Liver (tissue), 9 donors: ENCODE measurements around the gene MCEMP1. TPM values are rescaled to one million over a fixed set of nuclear protein-coding genes. Genes with fewer than 3 reads are reported as not detected.

Experiments used
- DNase-seq: peaks from one replicate; pipeline ENCODE4 v3.0.0-alpha.2; 2017; ENCODE audit warnings: low spot score
- H3K27ac ChIP-seq, 2 donors: one replicate each; pipeline ENCODE4 v1.7.0; 2013; ENCODE audit warnings: inconsistent platforms in 2 of 2, low read length in 2 of 2, control low read depth in 1 of 2, low read depth in 1 of 2, mild to moderate bottlenecking in 1 of 2
- H3K27me3 ChIP-seq, 4 donors: one replicate each; pipeline versions ENCODE4 v1.6.1 to v1.7.0; 2013; ENCODE audit warnings: low read length in 3 of 4, inconsistent platforms in 1 of 4, mild to moderate bottlenecking in 1 of 4, moderate library complexity in 1 of 4; ENCODE audit not compliant: control insufficient read depth in 4 of 4, insufficient read depth in 4 of 4
- H3K36me3 ChIP-seq, 4 donors: one replicate each; pipeline versions ENCODE4 v1.6.1 to v1.7.0; 2013; ENCODE audit warnings: low read length in 3 of 4, mild to moderate bottlenecking in 3 of 4, low read depth in 1 of 4, moderate library complexity in 1 of 4; ENCODE audit not compliant: control insufficient read depth in 4 of 4, insufficient read depth in 3 of 4
- H3K4me1 ChIP-seq, 4 donors: one replicate each; pipeline versions ENCODE4 v1.6.1 to v1.7.0; 2013; ENCODE audit warnings: low read length in 3 of 4, mild to moderate bottlenecking in 3 of 4, moderate library complexity in 1 of 4; ENCODE audit not compliant: control insufficient read depth in 4 of 4, insufficient read depth in 4 of 4
- H3K4me3 ChIP-seq, 3 donors: one replicate each; pipeline versions ENCODE4 v1.6.1 to v1.7.0; 2013; ENCODE audit warnings: low read length in 3 of 3, control low read depth in 1 of 3, low read depth in 1 of 3, mild to moderate bottlenecking in 1 of 3
- H3K9ac ChIP-seq, 2 donors: one replicate each; pipeline ENCODE4 v1.7.0; 2013; ENCODE audit warnings: low read length in 2 of 2, mild to moderate bottlenecking in 2 of 2, moderate library complexity in 2 of 2, control low read depth in 1 of 2, low read depth in 1 of 2
- H3K9me3 ChIP-seq, 4 donors: one replicate each; pipeline versions ENCODE4 v1.6.1 to v1.7.0; 2013; ENCODE audit warnings: low read length in 3 of 4; ENCODE audit not compliant: control insufficient read depth in 4 of 4
- ATF3 ChIP-seq: IDR thresholded peaks from 2 replicates; pipeline ENCODE4 v1.6.1; 2016; ENCODE audit warnings: antibody characterized with exemption
- EGR1 ChIP-seq, 2 donors: IDR thresholded peaks; 2 replicates each; pipeline ENCODE4 v1.6.1; 2016 to 2018; ENCODE audit warnings: antibody characterized with exemption in 2 of 2, low read depth in 2 of 2
- FOXA2 ChIP-seq: IDR thresholded peaks from 2 replicates; pipeline ENCODE4 v1.6.1; 2016; ENCODE audit warnings: antibody characterized with exemption
- GABPA ChIP-seq, 2 donors: IDR thresholded peaks in 1 of 2; conservative IDR thresholded peaks in 1 of 2; 2 replicates each; pipeline ENCODE4 v1.6.1; 2016; ENCODE audit warnings: antibody characterized with exemption in 2 of 2, mild to moderate bottlenecking in 1 of 2, moderate library complexity in 1 of 2
- HNF4A ChIP-seq, 2 donors: conservative IDR thresholded peaks; 2 replicates each; pipeline ENCODE4 v1.6.1; 2016; ENCODE audit warnings: antibody characterized with exemption in 2 of 2, mild to moderate bottlenecking in 2 of 2
- HNF4G ChIP-seq: IDR thresholded peaks from 2 replicates; pipeline ENCODE4 v1.6.1; 2016; ENCODE audit warnings: antibody characterized with exemption
- MAX ChIP-seq: IDR thresholded peaks from 2 replicates; pipeline ENCODE4 v1.6.1; 2016; ENCODE audit warnings: antibody characterized with exemption
- NR2F2 ChIP-seq: IDR thresholded peaks from 2 replicates; pipeline ENCODE4 v1.6.1; 2016; ENCODE audit warnings: antibody characterized with exemption
- RAD21 ChIP-seq, 2 donors: IDR thresholded peaks; 2 replicates each; pipeline ENCODE4 v1.6.1; 2016; ENCODE audit warnings: antibody characterized with exemption in 2 of 2, mild to moderate bottlenecking in 2 of 2
- REST ChIP-seq: IDR thresholded peaks from 2 replicates; pipeline ENCODE4 v1.6.1; 2016; ENCODE audit warnings: antibody characterized with exemption, mild to moderate bottlenecking
- RXRA ChIP-seq, 2 donors: IDR thresholded peaks; 2 replicates each; pipeline ENCODE4 v1.6.1; 2017 to 2018; ENCODE audit warnings: antibody characterized with exemption in 2 of 2, mild to moderate bottlenecking in 1 of 2
- SP1 ChIP-seq: IDR thresholded peaks from 2 replicates; pipeline ENCODE4 v1.6.1; 2018; ENCODE audit warnings: antibody characterized with exemption, mild to moderate bottlenecking
- YY1 ChIP-seq: IDR thresholded peaks from 2 replicates; pipeline ENCODE4 v1.6.1; 2016; ENCODE audit warnings: antibody characterized with exemption, mild to moderate bottlenecking
- ZBTB33 ChIP-seq: IDR thresholded peaks from 2 replicates; pipeline ENCODE4 v1.6.1; 2016; ENCODE audit warnings: antibody characterized with exemption
- WGBS: extraction: QIAGEN DNeasy Blood & Tissue Kit; methylation state at CpG from one replicate; pipeline ENCODE4 v1.1.7; 2013; 5-methylcytosine and 5-hydroxymethylcytosine counted together
- polyA plus RNA-seq, 2 donors: library from polyadenylated mRNA; stranded (reverse) in 1 of 2; unstranded in 1 of 2; fragments of 200-250 nt in 1 of 2; fragments of >200 nt in 1 of 2; fragmentation: Nextera tagmentation in 1 of 2; extraction: Ambion mirVana in 1 of 2; gene quantifications; one replicate each; pipeline versions ENCODE4 v1.2.1 to v1.2.3, GENCODE V29; 2013 to 2015
- total RNA-seq, 2 donors: library from RNA; depleted of rRNA; stranded (reverse); fragments of >200 nt; gene quantifications; one replicate each; pipeline ENCODE4 v1.2.3, GENCODE V29; 2014
- donor health status: healthy.
- donor health status: healthy.
- donor health status: healthy.
- donor health status: healthy.
- donor health status: healthy.

The MCEMP1 gene
- total and polyA plus RNA-seq, 4 donors: 0.29 to 0.92 (median 0.48) TPM

GRCh38 chr19:7658219-7658686 lies 18.6 kb upstream of the MCEMP1 start:
- Histone ChIP-seq H3K36me3 (no peaks in the 10 kb centered on the region), H3K4me3 (no peak overlapping the region), H3K27me3 (no peaks in the 10 kb centered on the region), H3K27ac (no peak overlapping the region), H3K4me1 (peaks cover 0 to 3% (median 0%) of the 10 kb centered on the region in 4 donors), H3K9me3 (no peaks in the 10 kb centered on the region), H3K9ac (no peak overlapping the region)
- 63% methylated on average over 9 of the region's 9 CpGs for WGBS
- DNase-seq: no peak
- TF ChIP-seq SP1: no peak
- no peak for TF ChIP-seq ATF3
- TF ChIP-seq ZBTB33: no peak
- TF ChIP-seq RAD21 (IDR thresholded peaks at IDR 0.05): no peak
- TF ChIP-seq GABPA (IDR thresholded peaks at IDR 0.05 in 1 of 2, conservative IDR thresholded peaks at IDR 0.05 in 1 of 2): no peak
- TF ChIP-seq YY1: no peak
- TF ChIP-seq RXRA (IDR thresholded peaks at IDR 0.05): no peak

- peaks cover 0 to 3% (median 0%) of the 10 kb centered on the region in 4 donors for H3K4me1 ChIP-seq
- H3K27ac ChIP-seq: no peak overlapping the region
- no peak overlapping the region for H3K4me3 ChIP-seq
- WGBS: 77% methylated on average over 8 of the region's 8 CpGs
- H3K9me3 ChIP-seq: no peaks in the 10 kb centered on the region
- H3K27me3 ChIP-seq: no peaks in the 10 kb centered on the region
- no peak overlapping the region for H3K9ac ChIP-seq
- TF ChIP-seq HNF4A (conservative IDR thresholded peaks at IDR 0.05): no peak
- no peak for TF ChIP-seq ZBTB33
- no peak for TF ChIP-seq FOXA2
- no peak for TF ChIP-seq REST
- TF ChIP-seq RAD21 (IDR thresholded peaks at IDR 0.05): no peak
- TF ChIP-seq HNF4G: no peak
- no peak for TF ChIP-seq MAX
- no peak for TF ChIP-seq RXRA (IDR thresholded peaks at IDR 0.05)
- no peak for TF ChIP-seq GABPA (IDR thresholded peaks at IDR 0.05 in 1 of 2, conservative IDR thresholded peaks at IDR 0.05 in 1 of 2)
- no peak for TF ChIP-seq NR2F2
- no peak for TF ChIP-seq YY1
- no peak for TF ChIP-seq SP1
- TF ChIP-seq EGR1 (IDR thresholded peaks at IDR 0.05; ENCODE audit: low read depth in 2 of 2): no peak
- DNase-seq: no peak
- no peaks in the 10 kb centered on the region for H3K36me3 ChIP-seq
Measured at GRCh38 chr19:7661744-7662538, 14.9 kb upstream of the MCEMP1 start.
